Nephron (organoid): Measurements from ENCODE around the gene TCP11L2.

ENCODE experiments used
- H3K27ac Mint-ChIP-seq, 3 experiments: 2 replicates each; pipeline ENCODE4 v1.8.0; 2020; ENCODE audit warnings: mixed read lengths in 3 of 3, mild to moderate bottlenecking in 2 of 3, moderate library complexity in 1 of 3
- H3K27me3 Mint-ChIP-seq: 2 replicates; pipeline ENCODE4 v1.8.0; 2021; ENCODE audit warnings: low read depth, mild to moderate bottlenecking, moderate library complexity, mixed read lengths
- H3K36me3 Mint-ChIP-seq: 2 replicates; pipeline ENCODE4 v1.8.0; 2020; ENCODE audit warnings: low read depth, mixed read lengths
- H3K4me1 Mint-ChIP-seq: 2 replicates; pipeline ENCODE4 v1.8.0; 2020; ENCODE audit warnings: mixed read lengths
- H3K4me3 Mint-ChIP-seq, 3 experiments: 2 replicates each; pipeline ENCODE4 v1.8.0; 2020; ENCODE audit warnings: mild to moderate bottlenecking in 3 of 3, mixed read lengths in 3 of 3, moderate library complexity in 2 of 3
- H3K9me3 Mint-ChIP-seq: 2 replicates; pipeline ENCODE4 v1.8.0; 2020; ENCODE audit warnings: mixed read lengths
- TF ChIP-seq, protein P1 (sequence below), 3 experiments: fragments of 200-600 bp; sonication (generic); IDR thresholded peaks; one replicate each; pipeline ENCODE4 v1.5.0; 2021; ENCODE audit warnings: antibody characterized with exemption in 3 of 3; ENCODE audit not compliant: unreplicated experiment in 3 of 3

TCP11L2 gene

DNA sequence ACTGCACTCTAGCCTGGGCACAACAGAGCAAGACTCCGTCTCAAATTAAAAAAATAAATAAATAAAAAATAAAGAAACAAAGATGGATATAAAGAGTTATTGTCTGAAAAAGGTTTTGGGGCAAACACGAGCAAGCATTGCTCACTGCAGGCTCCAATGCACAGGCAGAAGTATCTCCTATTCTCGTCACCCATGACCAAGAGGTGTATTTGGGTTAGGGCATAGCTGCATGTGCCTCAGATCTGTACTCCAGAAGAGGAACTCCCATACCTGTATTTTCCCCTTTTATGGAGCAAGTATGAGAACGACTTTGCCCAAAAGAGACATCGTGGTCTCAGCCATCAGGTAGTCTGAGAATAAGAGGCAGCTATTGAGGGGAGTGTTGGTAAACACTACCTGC lies 10.2 kb upstream of the TCP11L2 start:
- Mint-ChIP-seq H3K36me3 (no peaks in the 10 kb centered on the region), H3K27me3 (no peaks in the 10 kb centered on the region), H3K27ac (no peak overlapping the region), H3K9me3 (no peaks in the 10 kb centered on the region), H3K4me3 (no peak overlapping the region), H3K4me1 (no peaks in the 10 kb centered on the region)
- TF ChIP-seq, protein P1, sequence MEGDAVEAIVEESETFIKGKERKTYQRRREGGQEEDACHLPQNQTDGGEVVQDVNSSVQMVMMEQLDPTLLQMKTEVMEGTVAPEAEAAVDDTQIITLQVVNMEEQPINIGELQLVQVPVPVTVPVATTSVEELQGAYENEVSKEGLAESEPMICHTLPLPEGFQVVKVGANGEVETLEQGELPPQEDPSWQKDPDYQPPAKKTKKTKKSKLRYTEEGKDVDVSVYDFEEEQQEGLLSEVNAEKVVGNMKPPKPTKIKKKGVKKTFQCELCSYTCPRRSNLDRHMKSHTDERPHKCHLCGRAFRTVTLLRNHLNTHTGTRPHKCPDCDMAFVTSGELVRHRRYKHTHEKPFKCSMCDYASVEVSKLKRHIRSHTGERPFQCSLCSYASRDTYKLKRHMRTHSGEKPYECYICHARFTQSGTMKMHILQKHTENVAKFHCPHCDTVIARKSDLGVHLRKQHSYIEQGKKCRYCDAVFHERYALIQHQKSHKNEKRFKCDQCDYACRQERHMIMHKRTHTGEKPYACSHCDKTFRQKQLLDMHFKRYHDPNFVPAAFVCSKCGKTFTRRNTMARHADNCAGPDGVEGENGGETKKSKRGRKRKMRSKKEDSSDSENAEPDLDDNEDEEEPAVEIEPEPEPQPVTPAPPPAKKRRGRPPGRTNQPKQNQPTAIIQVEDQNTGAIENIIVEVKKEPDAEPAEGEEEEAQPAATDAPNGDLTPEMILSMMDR (IDR thresholded peaks at IDR 0.05; ENCODE audit: unreplicated experiment in 3 of 3) = no peak

DNA sequence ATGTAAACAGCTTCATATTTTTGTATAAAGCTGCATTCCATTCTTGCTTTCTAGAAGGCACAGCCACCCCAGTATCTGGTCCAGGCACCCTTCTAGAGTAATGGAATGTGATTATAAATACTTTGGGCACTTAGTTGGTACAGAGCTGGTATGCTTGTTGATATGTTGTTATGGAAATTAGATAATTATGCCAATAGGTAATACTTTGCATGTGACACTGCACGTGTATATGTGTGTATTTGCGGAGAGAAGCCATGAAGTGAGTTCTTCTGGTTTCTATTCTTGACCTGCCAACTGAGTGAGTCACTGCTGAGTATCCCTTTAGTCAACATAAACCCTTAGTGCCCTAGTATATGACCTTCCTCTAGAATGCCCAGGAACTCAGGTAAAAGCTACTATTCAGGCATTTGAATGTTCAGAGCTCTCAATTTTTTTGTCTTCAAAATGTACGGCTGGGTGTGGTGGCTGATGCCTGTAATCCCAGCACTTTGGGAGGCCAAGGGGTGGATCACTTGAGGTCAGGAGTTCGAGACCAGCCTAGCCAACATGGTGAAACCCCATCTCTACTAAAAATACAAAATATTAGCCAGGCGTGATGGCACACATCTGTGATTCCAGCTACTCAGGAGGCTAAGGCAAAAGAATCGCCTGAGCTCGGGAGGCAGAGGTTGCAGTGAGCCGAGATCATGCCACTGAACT lies 6.2 kb upstream of the TCP11L2 start:
- no peaks in the 10 kb centered on the region for H3K9me3 Mint-ChIP-seq
- H3K4me3 Mint-ChIP-seq = no peak overlapping the region
- H3K36me3 Mint-ChIP-seq = no peaks in the 10 kb centered on the region
- no peak overlapping the region for H3K27ac Mint-ChIP-seq
- peaks cover 12% of the 10 kb centered on the region for H3K4me1 Mint-ChIP-seq
- TF ChIP-seq, protein P1 (IDR thresholded peaks at IDR 0.05; ENCODE audit: unreplicated experiment in 3 of 3) = no peak
- no peaks in the 10 kb centered on the region for H3K27me3 Mint-ChIP-seq

DNA sequence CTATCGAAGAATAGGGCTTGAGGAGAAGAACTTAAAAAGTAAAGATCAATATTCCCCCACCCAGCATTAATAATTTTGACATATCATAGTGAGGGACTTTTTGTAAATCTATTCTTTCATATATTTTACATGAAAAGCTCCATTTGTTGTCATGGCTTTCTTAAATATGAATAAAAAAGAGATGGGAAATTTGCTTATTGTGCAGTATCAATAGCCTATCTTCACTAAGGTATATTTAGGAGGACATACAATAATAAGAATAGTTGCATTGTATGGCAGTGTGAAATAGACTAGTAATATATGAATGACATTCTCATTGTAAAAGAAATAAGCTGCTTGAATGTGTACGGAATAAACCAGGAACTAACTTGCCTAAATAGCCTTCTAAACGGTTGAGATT lies 5.5 kb upstream of the TCP11L2 start:
- Mint-ChIP-seq H3K27me3 (no peaks in the 10 kb centered on the region), H3K4me1 (peaks cover 19% of the 10 kb centered on the region), H3K27ac (no peak overlapping the region), H3K4me3 (no peak overlapping the region), H3K36me3 (no peaks in the 10 kb centered on the region), H3K9me3 (no peaks in the 10 kb centered on the region)
- TF ChIP-seq, protein P1 (IDR thresholded peaks at IDR 0.05; ENCODE audit: unreplicated experiment in 3 of 3) = no peak

DNA sequence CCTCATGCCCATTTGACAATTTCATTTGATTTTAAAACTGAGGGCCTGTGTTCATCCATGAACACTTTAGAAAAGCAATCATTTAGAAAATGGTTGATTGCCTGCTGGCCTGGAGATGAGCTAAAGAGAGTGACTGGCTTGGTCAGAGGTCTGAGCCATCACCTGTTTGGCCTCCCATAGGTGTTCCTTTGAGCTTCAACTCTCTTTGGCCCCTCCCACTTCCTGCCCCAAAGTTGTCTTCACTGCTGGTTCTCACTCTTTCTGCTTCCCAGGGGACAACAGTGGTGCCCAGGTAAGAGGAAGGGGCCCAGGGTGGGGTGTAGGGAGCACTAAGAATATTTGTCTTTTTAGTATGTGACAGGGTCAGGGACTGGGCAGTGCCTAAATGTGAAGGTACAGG lies 4.9 kb upstream of the TCP11L2 start:
- Mint-ChIP-seq H3K36me3 (no peaks in the 10 kb centered on the region), H3K27ac (no peak overlapping the region), H3K9me3 (no peaks in the 10 kb centered on the region), H3K27me3 (no peaks in the 10 kb centered on the region), H3K4me3 (no peak overlapping the region), H3K4me1 (peaks cover 19% of the 10 kb centered on the region)
- TF ChIP-seq, protein P1 (IDR thresholded peaks at IDR 0.05; ENCODE audit: unreplicated experiment in 3 of 3) = no peak

GRCh38 chr12:106299202-106299774 lies 3.2 kb upstream of the TCP11L2 start:
- H3K36me3 Mint-ChIP-seq = no peaks in the 10 kb centered on the region
- no peaks in the 10 kb centered on the region for H3K27me3 Mint-ChIP-seq
- peak overlapping the region in 2 of 3 experiments; percentile 24 to 56 for H3K27ac Mint-ChIP-seq
- H3K4me1 Mint-ChIP-seq = peaks cover 25% of the 10 kb centered on the region
- TF ChIP-seq, protein P1 (IDR thresholded peaks at IDR 0.05; ENCODE audit: unreplicated experiment in 3 of 3) = no peak
- H3K4me3 Mint-ChIP-seq = peak overlapping the region in 2 of 3 experiments; percentile 57 to 68
- H3K9me3 Mint-ChIP-seq = no peaks in the 10 kb centered on the region

- no peaks in the 10 kb centered on the region for H3K9me3 Mint-ChIP-seq
- H3K4me3 Mint-ChIP-seq = peak overlapping the region; percentile 85 to 93 (median 90)
- H3K27me3 Mint-ChIP-seq = no peaks in the 10 kb centered on the region
- H3K27ac Mint-ChIP-seq = peak overlapping the region; percentile 95 to 99 (median 96)
- TF ChIP-seq, protein P1 (IDR thresholded peaks at IDR 0.05; ENCODE audit: unreplicated experiment in 3 of 3) = no peak
- no peaks in the 10 kb centered on the region for H3K36me3 Mint-ChIP-seq
- peaks cover 35% of the 10 kb centered on the region for H3K4me1 Mint-ChIP-seq
These were observed 1.8 kb upstream of the TCP11L2 start for GRCh38 chr12:106300761-106301160.
